CD14-positive monocyte (primary cell): ENCODE data around the gene PTPRC. TPM values are rescaled to one million over a fixed set of nuclear protein-coding genes. Genes with fewer than 3 reads are reported as not detected.

Experiments used
- DNase-seq, 3 donors: peaks; one replicate each; pipeline ENCODE4 v3.0.0-alpha.2; 2011 to 2022
- H2AFZ ChIP-seq: 2 replicates; pipeline ENCODE4 v1.6.0; 2012; ENCODE audit warnings: mild to moderate bottlenecking, low read depth, low read length, inconsistent platforms; ENCODE audit not compliant: insufficient read depth, poor library complexity, severe bottlenecking
- H3K27ac ChIP-seq, 2 donors: 1 replicate in 1 of 2; 2 replicates in 1 of 2; pipeline ENCODE4 v1.5.1; 2012 to 2013; ENCODE audit warnings: low read length in 2 of 2, control low read depth in 1 of 2, inconsistent platforms in 1 of 2, low read depth in 1 of 2, mild to moderate bottlenecking in 1 of 2
- H3K27me3 ChIP-seq, 2 donors: one replicate each; pipeline versions ENCODE4 v1.6.0 to v1.6.1; 2011 to 2013; ENCODE audit warnings: low read length in 2 of 2; ENCODE audit not compliant: control insufficient read depth in 2 of 2, insufficient read depth in 2 of 2
- H3K36me3 ChIP-seq, 2 donors: replicated peaks in 1 of 2; 1 replicate in 1 of 2; 2 replicates in 1 of 2; pipeline versions ENCODE4 v1.5.1 to v1.6.1; 2012 to 2013; ENCODE audit warnings: low read length in 2 of 2, control low read depth in 1 of 2, inconsistent platforms in 1 of 2, mild to moderate bottlenecking in 1 of 2; ENCODE audit not compliant: insufficient read depth in 2 of 2, control insufficient read depth in 1 of 2
- H3K4me1 ChIP-seq, 2 donors: 1 replicate in 1 of 2; 2 replicates in 1 of 2; pipeline versions ENCODE4 v1.5.1 to v1.6.1; 2012 to 2013; ENCODE audit warnings: low read length in 2 of 2, control low read depth in 1 of 2, inconsistent platforms in 1 of 2, mild to moderate bottlenecking in 1 of 2, moderate library complexity in 1 of 2; ENCODE audit not compliant: insufficient read depth in 2 of 2, control insufficient read depth in 1 of 2
- H3K4me2 ChIP-seq: replicated peaks from 2 replicates; pipeline ENCODE3; 2012; ENCODE audit warnings: low read length, moderate library complexity, mild to moderate bottlenecking; ENCODE audit not compliant: poor library complexity, severe bottlenecking; ENCODE audit errors: extremely low read depth
- H3K4me3 ChIP-seq, 3 experiments: fragments of 200-600 bp in 1 of 3; sonication (generic) in 1 of 3; replicated peaks in 1 of 3; 1 replicate in 2 of 3; 2 replicates in 1 of 3; pipeline ENCODE4 v1.5.1; 2011 to 2013; ENCODE audit warnings: low read length in 3 of 3, mild to moderate bottlenecking in 3 of 3, control low read depth in 2 of 3, low read depth in 2 of 3, inconsistent platforms in 1 of 3, moderate library complexity in 1 of 3
- H3K79me2 ChIP-seq: 2 replicates; pipeline ENCODE4 v1.6.0; 2012; ENCODE audit warnings: mild to moderate bottlenecking, control low read depth, inconsistent platforms, low read length, moderate library complexity; ENCODE audit not compliant: insufficient read depth
- H3K9ac ChIP-seq: 2 replicates; pipeline ENCODE4 v1.6.0; 2017; ENCODE audit warnings: low read length, mild to moderate bottlenecking; ENCODE audit not compliant: insufficient read depth, poor library complexity, severe bottlenecking
- H3K9me3 ChIP-seq, 2 donors: replicated peaks in 1 of 2; 1 replicate in 1 of 2; 2 replicates in 1 of 2; pipeline versions ENCODE4 v1.5.1 to v1.6.1; 2012 to 2013; ENCODE audit warnings: low read length in 2 of 2, control low read depth in 1 of 2; ENCODE audit not compliant: control insufficient read depth in 1 of 2, insufficient read depth in 1 of 2
- H4K20me1 ChIP-seq: 2 replicates; pipeline ENCODE4 v1.6.0; 2012; ENCODE audit warnings: mild to moderate bottlenecking, low read length, control low read depth, moderate library complexity; ENCODE audit not compliant: insufficient read depth
- H3K27ac Mint-ChIP-seq, 7 donors: one replicate each; pipeline ENCODE4 v1.8.0; 2020; ENCODE audit warnings: mild to moderate bottlenecking in 7 of 7, mixed read lengths in 7 of 7, moderate library complexity in 6 of 7, inconsistent platforms in 2 of 7
- H3K27me3 Mint-ChIP-seq, 3 donors: one replicate each; pipeline ENCODE4 v1.8.0; 2021 to 2022; ENCODE audit warnings: low read depth in 3 of 3, mild to moderate bottlenecking in 3 of 3, mixed read lengths in 3 of 3, moderate library complexity in 3 of 3, inconsistent platforms in 1 of 3
- H3K36me3 Mint-ChIP-seq, 2 donors: one replicate each; pipeline ENCODE4 v1.8.0; 2020; ENCODE audit warnings: mixed read lengths in 2 of 2, inconsistent platforms in 1 of 2, mild to moderate bottlenecking in 1 of 2
- H3K4me1 Mint-ChIP-seq: one replicate; pipeline ENCODE4 v1.8.0; 2020; ENCODE audit warnings: mild to moderate bottlenecking, mixed read lengths
- H3K4me3 Mint-ChIP-seq, 2 donors: one replicate each; pipeline ENCODE4 v1.8.0; 2020; ENCODE audit warnings: mild to moderate bottlenecking in 2 of 2, mixed read lengths in 2 of 2, moderate library complexity in 1 of 2
- H3K9me3 Mint-ChIP-seq, 7 donors: one replicate each; pipeline ENCODE4 v1.8.0; 2020 to 2022; ENCODE audit warnings: mixed read lengths in 7 of 7, mild to moderate bottlenecking in 6 of 7, moderate library complexity in 6 of 7, inconsistent platforms in 2 of 7
- WGBS: methylation state at CpG from one replicate; pipeline ENCODE4 v1.1.5; 2013; ENCODE audit warnings: missing lambda C conversion rate; ENCODE audit not compliant: insufficient coverage; 5-methylcytosine and 5-hydroxymethylcytosine counted together
- intact Hi-C, 2 donors: fragments of 100-400 bp; cut with micrococcal nuclease; formaldehyde crosslinking; loops; one replicate each; pipeline versions ENCODE4 v1.15.0 to v1.15.1; 2023
- polyA plus RNA-seq, 3 donors: library from polyadenylated mRNA; depleted of rRNA in 1 of 3; unstranded in 2 of 3; stranded (reverse) in 1 of 3; fragments of 300-500 nt in 2 of 3; fragments of >200 nt in 1 of 3; fragmentation: Illumina TruSeq in 2 of 3; gene quantifications; 1 replicate in 2 of 3; 2 replicates in 1 of 3; pipeline ENCODE4 v1.2.3, GENCODE V29; 2012 to 2021
- TF ChIP-seq, protein P1 (sequence below): fragments of 200-600 bp; IDR thresholded peaks from one replicate; pipeline ENCODE4 v1.8.0; 2022; ENCODE audit warnings: antibody characterized with exemption, mild to moderate bottlenecking

The PTPRC gene
- polyA plus RNA-seq, 3 donors: 410 to 992 (median 667) TPM

DNA sequence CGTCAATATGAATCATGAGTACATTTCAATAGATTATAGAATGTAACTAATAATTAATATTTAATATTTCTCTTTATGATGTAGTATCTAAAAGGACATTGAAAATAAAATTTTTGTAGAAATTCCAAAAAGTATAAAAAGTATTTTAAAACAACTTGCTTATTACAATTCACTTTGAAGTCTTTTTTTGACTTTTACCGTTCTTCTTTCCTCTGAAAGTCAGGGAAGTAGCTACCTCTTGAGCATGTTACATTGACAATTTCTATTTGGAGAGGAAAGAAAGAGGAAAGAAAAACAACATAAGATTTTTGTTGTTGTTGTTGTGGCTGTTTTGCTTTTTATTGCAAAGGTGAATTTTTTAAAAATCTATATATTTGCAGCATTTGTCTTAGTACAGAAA lies 1.3 kb downstream of the PTPRC start:
- intact Hi-C loops: loop anchor here (5.0 kb wide), 1 partner anchor 42 kb away; no protein-coding TSS in a partner anchor
- WGBS: no CpG with 5 or more reads among the region's 2 CpGs
- peaks cover 40% of the 10 kb centered on the region for H4K20me1 ChIP-seq

DNA sequence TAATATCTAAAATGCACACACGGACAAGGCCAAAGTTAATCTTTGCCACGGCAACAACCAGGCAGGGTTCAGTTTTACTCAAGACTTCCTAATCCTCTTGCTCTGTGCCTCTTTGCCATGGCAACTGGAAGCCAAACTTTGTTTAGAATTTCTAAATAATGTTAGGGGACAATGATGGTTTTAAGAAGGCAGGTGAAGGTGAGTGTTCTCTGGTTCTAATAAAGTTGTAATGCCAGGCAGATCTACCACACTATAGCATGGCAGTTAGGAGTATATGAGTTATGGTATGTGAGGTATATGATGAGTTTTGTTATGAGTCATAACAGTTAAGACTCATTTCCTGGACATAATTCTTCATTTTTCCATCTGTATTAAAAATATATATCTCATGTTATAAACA lies 2.7 kb downstream of the PTPRC start:
- no peaks in the 10 kb centered on the region for H3K27me3 ChIP-seq
- H3K36me3 ChIP-seq: peaks cover 36 to 41% of the 10 kb centered on the region in 2 donors
- no peaks in the 10 kb centered on the region for H3K9me3 Mint-ChIP-seq
- TF ChIP-seq, protein P1, sequence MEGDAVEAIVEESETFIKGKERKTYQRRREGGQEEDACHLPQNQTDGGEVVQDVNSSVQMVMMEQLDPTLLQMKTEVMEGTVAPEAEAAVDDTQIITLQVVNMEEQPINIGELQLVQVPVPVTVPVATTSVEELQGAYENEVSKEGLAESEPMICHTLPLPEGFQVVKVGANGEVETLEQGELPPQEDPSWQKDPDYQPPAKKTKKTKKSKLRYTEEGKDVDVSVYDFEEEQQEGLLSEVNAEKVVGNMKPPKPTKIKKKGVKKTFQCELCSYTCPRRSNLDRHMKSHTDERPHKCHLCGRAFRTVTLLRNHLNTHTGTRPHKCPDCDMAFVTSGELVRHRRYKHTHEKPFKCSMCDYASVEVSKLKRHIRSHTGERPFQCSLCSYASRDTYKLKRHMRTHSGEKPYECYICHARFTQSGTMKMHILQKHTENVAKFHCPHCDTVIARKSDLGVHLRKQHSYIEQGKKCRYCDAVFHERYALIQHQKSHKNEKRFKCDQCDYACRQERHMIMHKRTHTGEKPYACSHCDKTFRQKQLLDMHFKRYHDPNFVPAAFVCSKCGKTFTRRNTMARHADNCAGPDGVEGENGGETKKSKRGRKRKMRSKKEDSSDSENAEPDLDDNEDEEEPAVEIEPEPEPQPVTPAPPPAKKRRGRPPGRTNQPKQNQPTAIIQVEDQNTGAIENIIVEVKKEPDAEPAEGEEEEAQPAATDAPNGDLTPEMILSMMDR: no peak
- peaks cover 46 to 52% of the 10 kb centered on the region in 2 donors for H3K36me3 Mint-ChIP-seq
- peak overlapping the region; percentile 86 for H3K9ac ChIP-seq
- H3K4me1 Mint-ChIP-seq: peaks cover 56% of the 10 kb centered on the region
- peak overlapping the region; percentile 47 to 97 (median 93) for H3K27ac Mint-ChIP-seq
- intact Hi-C loops: loop anchor here (5.0 kb wide), 1 partner anchor 41 kb away; no protein-coding TSS in a partner anchor
- H3K4me2 ChIP-seq: peak overlapping the region; percentile 83
- peak overlapping the region; percentile 82 to 92 for H3K4me3 Mint-ChIP-seq
- H3K4me1 ChIP-seq: peaks cover 37 to 63% of the 10 kb centered on the region in 2 donors
- H3K4me3 ChIP-seq: peak overlapping the region; percentile 93 to 100 (median 96)
- no CpG with 5 or more reads among the region's 2 CpGs for WGBS
- H3K27ac ChIP-seq: peak overlapping the region; percentile 36 to 90
- DNase-seq: peak; percentile 51 to 68 (median 66)
- H3K9me3 ChIP-seq: no peaks in the 10 kb centered on the region
- peaks cover 93% of the 10 kb centered on the region for H3K79me2 ChIP-seq
- peaks cover 53% of the 10 kb centered on the region for H4K20me1 ChIP-seq
- no peaks in the 10 kb centered on the region for H3K27me3 Mint-ChIP-seq
- no peak overlapping the region for H2AFZ ChIP-seq

More for the DNA sequence above, 1.3 kb downstream of the PTPRC start:
- H3K4me1 Mint-ChIP-seq: peaks cover 51% of the 10 kb centered on the region
- H3K27ac Mint-ChIP-seq: peak overlapping the region; percentile 83 to 94 (median 90)
- H3K27me3 ChIP-seq: no peaks in the 10 kb centered on the region
- peaks cover 22 to 29% of the 10 kb centered on the region in 2 donors for H3K36me3 ChIP-seq
- peaks cover 30 to 56% of the 10 kb centered on the region in 2 donors for H3K4me1 ChIP-seq
- H3K79me2 ChIP-seq: peaks cover 82% of the 10 kb centered on the region
- H2AFZ ChIP-seq: no peak overlapping the region
- TF ChIP-seq, protein P1: no peak
- peak overlapping the region; percentile 20 to 90 for H3K27ac ChIP-seq
- peaks cover 34 to 39% of the 10 kb centered on the region in 2 donors for H3K36me3 Mint-ChIP-seq
- H3K9me3 ChIP-seq: no peaks in the 10 kb centered on the region
- no peaks in the 10 kb centered on the region for H3K9me3 Mint-ChIP-seq
- H3K9ac ChIP-seq: peak overlapping the region; percentile 86
- peak overlapping the region; percentile 83 for H3K4me2 ChIP-seq
- no peak for DNase-seq
- peak overlapping the region; percentile 77 to 92 for H3K4me3 Mint-ChIP-seq
- H3K27me3 Mint-ChIP-seq: no peaks in the 10 kb centered on the region
- H3K4me3 ChIP-seq: peak overlapping the region; percentile 93 to 100 (median 96)
